GDM1 (cell line): ENCODE measurements around the gene NTMT2.
"Not testable (repeated sequence)": the region's sequence is repeated elsewhere in the genome, so short reads cannot be mapped to it uniquely, and the experiment has no call there.

ENCODE experiments used
- DNase-seq: peaks from one replicate; lab custom pipeline; 2025; lab: John Stamatoyannopoulos, UW

The NTMT2 gene

DNA sequence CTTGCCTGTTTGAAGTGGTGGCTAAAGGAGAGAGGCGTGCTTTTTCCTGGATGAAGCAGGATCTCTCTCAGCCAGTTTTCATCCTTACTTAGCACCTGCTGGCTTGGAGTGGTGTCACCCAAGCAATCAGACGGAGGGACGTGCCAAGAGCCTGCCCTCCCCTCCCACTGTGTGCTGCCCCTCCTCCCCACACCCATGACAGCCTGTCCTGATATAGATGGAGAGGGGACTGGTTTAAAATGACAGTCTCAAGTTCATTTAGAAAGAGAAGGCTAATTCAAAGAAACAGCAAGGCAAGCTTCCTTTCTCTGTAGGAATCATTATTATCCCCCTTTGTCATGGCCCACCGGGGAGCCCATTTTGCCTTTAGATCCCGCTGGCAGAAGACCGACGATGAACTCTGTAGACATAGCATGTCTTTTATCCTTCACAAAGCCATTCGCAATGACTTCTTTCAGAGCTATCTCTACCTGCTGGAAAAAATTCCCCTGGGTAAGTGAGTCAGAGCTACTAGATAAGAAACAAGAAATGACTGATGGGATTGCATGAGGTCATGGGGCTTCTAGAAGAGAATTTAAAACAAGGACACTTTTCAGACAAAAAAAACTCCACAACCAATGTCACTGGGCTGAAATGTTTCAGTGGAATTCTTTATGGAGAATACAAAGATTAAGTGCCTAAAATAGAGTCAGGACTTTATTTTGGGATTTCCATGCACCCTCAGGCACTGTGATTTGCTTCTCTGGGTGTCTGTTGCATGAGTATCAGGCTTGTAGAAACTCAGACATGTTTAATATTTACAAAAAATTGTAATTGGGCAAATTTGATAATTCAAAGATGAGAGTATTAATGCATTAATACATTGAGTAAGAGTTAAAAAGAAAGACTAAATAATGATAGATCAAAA lies at the start of gene NTMT2:
TSS of gene NTMT2 (plus strand) at position 190 of the 907 bp plus-strand sequence. CDS start at position 339, 149 bp downstream.
- DNase-seq: no peak

DNA sequence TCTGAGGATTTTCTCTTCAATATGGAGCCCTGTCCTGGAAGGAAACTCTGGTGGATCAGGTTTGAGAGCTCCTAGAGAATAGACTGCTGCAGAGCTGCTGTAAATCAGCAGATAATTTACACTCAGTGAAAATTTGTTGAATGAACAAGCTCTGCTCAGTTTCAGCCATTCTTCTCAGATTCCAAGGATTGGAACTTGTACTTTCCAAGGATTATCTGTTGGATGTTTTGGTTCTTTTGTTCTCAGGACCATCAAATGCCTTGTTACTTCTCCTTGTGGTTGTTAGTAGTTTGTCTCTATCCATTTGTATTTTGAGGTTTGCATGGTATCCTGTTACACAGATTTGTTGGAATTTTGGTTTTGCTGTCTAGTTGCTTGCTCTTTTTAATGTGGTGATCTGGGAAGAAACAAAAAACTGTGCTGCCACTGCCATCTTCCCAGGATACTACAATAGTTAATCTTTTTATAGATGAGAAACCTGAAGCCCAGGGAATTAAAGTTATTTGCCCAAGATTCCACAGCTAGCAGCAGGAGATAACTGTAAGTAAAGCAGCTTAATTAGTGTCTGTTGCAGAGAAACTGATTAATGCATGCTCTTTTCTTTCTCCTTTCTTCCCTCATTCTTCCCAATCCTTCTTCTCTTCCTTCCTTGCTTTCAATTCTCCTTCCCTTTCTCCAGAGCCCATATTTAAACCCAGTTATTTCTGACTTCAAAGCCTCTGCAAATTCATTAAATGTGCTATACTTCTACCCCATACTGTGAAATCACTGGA lies 49.6 kb upstream of the NTMT2 start:
- DNase-seq: no peak

DNA sequence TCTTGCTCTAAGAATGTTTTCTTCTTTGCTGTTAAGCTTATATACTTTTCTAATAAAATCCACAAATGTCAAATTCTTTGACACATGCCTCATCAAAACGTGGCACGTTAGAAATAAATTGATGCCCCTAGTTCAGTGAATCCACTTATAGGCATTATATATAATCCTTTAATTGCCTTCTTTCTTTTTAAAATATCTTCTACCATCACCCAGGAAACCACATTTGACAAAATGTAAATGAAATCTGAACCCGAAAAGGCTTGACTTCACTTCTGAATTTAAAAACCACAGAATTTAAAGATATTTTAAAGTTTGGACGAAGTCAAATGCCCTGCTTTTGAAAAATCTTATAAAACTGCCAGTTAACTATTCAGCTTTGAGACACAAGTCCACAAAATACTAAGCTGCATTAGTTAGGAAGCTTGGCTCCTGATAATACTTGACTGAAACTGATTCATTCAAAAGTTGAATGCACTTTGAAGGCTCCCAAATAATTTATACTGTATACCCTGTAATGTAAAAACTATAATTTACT lies 48.9 kb upstream of the NTMT2 start:
- no peak for DNase-seq

DNA sequence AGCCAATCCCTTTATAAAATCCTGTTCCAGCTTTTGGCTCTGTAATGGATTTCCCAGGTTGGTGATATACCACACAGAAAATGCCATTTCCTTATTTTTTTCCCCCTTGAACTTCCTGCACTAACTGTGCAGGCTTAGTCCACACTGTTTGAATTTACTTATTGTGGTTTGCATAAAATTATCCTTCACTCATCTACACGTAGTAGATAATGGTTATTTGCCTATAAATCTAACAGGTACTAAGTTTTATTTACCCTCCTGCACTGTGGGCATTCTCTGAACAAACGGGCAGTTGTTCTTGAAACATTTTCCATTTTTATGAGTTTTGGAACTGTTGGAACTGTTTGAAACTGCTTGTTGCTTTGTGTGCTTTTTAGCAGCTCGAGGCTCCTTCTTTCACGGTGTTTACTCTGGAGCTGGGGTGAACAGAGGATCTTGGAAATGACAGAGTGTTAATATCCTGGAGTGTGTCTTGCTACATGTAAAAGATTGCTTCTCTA lies 48.3 kb upstream of the NTMT2 start:
- DNase-seq: no peak

DNA sequence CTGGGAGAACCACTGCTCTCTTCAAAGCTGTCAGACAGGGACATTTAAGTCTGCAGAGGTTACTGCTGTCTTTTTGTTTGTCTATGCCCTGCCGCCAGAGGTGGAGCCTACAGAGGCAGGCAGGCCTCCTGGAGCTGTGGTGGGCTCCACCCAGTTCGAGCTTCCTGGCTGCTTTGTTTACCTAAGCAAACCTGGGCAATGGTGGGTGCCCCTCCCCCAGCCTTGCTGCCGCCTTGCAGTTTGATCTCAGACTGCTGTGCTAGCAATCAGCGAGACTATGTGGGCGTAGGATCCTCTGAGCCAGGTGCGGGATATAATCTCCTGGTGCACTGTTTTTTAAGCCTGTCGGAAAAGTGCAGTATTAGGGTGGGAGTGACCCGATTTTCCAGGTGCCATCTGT lies 32.6 kb upstream of the NTMT2 start:
- DNase-seq: not testable (repeated sequence)

DNA sequence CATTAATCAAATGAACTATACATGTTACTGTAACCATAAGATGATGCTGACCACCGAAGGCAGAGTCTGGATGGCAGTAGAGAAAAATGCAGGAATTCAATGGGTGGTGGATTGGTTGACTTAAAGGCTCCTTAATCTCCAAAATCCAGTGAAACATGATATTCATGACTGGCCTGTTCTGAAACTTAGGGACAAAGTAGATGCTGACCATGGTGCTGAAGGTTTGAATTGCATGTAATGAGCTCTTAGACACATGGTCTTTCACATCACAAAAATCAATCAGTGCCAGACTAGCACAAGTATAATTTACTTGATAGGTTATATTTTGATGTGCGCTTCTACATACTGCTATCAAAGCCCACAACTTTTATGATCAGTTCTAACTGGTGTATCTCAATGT lies 30.9 kb upstream of the NTMT2 start:
- no peak for DNase-seq

DNA sequence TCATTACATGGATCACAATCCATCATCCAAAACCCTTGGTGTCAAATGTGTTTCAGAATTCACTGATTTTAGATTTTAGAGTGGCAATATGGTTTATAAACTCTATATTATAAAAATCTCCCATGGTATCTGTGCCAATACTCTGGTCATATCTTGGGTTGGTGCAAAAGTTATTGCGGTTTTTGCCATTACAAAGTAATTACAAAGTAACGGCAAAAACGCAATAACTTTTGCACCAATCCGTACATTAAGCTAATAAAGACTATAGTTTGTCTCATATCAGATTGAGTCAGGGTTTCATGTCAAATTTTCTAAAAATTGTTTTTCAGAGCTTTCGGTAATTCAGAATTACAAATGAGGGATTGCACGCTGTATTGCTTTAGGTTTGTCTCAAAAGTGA lies 23.4 kb upstream of the NTMT2 start:
- DNase-seq: no peak

DNA sequence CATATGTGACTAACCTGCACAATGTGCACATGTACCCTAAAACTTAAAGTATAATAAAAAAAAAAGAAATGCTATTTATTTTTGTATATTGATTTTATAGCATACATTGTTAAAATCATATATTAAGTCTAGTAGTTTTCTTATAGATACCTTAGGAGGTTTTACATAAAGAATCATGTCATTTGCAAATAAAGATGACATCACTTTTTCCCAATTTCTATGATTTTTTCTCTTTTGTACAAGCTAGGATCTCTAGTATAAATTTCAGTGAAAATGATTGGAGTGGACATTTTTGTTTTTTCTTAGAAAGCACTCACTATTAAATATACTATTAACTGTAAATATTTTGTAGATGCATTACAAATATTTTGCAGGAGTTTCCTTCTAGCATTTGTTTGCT lies 20.5 kb upstream of the NTMT2 start:
- no peak for DNase-seq

DNA sequence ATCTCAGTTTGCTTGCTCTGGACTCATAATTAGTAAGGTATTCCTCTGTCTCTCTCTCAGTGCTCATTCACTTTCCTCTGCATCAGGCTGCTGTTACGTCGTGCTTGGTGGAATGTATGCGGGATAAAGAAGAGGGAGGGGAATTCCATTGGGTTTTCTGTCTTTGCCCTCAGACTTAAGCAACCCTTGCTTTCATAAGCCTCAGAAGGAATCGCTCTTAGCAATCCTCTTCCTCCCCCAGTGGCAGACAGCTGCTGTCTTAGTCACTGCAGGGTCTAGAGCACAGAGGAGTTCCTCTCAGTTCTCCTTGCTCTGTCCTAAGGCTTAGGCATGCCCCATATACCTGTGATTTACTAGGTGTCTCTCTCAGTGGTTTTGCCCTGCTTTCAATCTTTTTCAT lies 19.1 kb upstream of the NTMT2 start:
- DNase-seq: no peak

DNA sequence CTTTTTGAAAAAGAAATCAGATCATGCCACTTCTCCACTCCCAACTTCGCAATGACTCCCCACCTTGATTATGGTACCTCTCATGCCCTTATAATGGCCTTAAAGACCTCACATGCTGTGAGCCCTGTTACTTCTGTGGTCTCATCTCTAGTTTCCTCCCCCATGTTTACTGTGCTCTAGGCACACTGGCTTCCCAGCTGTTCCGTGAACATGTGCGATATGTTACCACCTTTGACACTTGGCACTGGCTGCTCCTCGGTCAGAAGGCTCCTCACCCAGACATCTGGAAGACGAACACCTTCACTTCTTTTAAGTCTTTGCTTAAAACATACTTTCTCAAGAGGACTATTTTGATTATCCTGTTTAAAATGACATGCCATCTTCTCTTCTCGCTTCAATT lies 14.3 kb upstream of the NTMT2 start:
- no peak for DNase-seq

DNA sequence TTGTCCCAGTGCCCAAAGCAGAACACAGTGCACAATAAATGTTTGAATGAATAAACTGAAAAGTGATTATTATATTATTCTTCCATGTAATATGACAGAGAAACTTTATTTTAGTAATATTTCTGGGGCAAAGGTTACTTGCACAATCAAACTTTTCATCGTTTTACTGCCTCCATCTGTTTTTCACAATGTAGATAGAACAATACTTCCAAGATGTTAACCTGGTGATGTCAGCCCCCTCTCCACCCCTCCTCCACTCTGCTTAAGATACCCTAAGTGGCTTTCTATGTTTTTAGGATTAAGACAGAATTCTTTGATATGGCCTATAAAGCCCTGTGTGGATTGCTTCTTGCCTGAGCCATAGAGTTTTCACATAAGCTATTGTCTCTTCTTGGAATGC lies 13.8 kb upstream of the NTMT2 start:
- DNase-seq: no peak

DNA sequence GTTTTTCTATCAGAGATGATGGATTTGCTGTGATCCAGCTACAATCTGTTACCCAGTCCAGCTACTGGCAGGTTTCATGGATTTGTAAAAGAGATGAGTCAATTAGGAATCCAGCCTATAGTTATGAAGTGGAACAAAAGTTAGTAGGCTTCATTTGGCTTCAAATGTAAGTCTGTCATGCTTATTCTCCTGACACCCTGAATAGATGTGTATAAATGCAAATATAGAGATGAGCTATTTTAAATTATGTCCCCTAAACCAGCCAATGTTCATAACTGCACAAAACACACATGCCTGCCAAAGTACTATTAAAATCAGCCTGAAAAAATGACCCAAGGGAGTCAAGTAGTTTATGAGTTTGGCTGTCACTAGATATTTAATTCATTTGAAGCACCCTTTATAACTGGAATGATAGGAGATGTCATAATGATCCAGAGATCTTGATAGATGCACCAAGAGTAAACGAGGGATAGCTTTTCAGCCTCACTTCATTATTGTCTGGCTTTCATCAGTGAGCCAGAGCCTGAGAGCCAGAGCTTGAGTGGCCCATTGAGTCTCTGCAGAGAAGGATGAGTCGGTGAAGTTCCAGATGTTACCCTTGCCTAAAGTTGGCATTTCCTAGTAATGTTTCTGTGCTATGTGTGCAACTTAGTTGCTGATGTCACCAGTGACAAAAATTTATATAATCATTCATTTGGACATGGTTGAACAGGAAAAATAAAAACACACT lies 11.8 kb upstream of the NTMT2 start:
- no peak for DNase-seq

DNA sequence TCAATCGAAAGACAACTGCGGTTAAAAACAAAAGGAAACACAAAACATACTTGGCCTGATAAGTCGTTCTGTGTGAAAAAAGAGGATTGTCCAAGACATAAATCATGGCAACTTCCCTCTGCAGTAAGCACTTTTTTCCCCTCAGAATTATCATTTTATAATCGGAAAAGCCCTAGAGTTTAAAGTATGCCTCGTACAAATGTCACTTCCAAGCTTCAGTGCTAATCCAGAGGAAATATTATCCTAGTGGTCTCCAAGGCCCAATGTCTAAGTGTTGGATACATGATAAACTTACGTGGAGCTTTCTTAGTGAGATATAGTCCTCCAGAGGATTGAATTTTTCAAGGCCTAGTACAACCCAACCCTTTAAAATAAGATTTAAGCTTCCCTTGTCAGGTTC lies 11.2 kb upstream of the NTMT2 start:
- no peak for DNase-seq

DNA sequence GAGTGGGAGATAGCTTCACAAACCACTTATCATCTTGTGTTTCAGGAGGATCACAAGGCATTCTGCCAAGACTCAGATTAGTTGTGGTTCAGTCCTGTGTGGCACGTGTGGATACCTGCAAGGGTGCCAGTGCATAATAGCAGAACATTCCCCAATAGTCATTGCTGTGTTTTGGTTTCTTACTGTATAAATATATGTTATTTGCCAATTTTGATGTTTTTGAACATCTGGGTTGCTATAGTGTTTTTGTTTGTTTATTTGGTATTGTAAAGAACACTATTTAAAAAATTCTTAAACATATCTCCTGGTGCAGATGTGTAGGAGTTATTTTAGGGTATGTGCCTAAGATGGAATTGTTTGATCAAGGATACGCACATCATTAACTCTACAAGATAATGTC lies 5.4 kb upstream of the NTMT2 start:
- DNase-seq: no peak

DNA sequence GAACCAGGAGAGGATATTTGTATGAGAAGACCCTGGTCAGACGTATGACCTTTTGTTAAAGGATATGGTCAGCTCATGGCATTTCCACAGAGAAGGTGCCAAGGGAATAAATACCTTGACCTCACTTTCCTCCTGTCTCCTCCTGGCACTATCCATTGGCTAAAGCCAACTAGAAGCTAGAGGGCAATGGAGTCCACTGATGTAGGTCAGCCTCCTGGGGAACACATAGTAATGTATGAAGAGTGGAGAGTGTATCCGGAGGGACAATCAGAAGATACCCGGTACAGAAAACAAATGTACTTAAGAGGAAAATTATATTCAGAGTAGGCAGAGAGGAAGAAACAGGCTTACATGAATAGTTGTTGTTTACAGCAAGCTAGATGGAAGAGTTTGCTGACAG lies 698 bp upstream of the NTMT2 start:
- no peak for DNase-seq

DNA sequence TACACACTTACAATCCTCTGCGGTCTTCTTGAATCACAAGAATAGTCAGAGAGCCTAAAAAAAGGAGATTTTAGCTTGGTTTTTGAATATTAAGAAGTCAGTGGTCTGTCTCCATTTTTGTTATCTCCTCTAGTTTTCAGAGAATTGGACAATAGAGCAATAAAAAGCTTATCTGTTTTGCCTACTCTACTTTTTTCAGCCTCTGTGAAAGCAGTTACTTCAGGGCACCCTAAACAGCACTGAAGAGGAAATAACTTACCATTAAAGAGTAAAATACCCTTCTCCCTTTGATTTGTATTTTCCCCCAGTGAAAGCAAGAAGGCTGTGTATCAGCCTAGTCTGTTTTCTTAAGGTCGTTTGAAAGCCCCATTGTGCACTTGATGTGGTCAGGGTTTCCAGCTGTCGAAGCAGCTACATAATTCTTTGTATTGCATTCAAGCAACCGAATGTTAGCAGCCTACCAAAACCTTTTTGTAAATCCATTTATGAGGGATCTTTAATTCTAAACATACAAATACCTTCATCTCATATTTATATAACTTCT lies 1.0 kb downstream of the NTMT2 start:
- DNase-seq: no peak

DNA sequence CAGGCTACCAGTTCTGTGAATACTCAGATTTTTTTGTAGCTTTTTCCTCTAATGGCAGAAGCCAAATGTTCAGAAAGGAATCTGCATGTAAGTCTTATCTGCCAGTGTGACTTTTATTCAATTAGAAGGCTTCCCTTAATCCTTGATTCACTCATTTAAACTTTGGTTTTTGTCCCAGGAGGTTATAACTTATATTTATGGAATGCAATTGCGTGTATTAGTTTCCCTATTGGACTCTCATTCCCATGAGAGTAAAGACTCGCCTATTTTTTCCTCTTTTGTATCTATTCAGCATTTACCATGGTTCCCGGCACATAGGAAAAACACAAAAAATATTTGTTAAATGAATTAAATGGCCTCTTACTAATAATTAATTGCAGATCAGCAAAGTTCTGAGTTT lies 3.5 kb downstream of the NTMT2 start:
- no peak for DNase-seq

DNA sequence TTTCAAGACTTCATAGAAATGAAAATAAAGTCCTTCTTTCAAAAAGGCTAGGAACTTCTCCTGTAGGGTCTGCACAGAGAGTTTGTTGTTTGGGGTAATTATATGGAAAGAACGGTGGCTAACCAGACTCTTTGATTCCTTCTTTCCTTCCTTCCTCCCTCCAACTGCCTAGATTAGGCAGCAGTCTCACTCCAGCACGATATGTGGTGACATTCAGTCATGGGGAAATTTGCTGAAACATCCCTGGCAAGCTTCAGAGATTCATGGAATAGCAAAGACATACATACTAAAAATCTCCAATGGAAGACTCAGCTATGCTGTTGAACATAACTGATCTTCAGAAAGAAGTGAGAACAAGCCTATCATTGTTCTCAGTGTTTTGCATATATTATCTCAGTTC lies 4.3 kb downstream of the NTMT2 start:
- no peak for DNase-seq

DNA sequence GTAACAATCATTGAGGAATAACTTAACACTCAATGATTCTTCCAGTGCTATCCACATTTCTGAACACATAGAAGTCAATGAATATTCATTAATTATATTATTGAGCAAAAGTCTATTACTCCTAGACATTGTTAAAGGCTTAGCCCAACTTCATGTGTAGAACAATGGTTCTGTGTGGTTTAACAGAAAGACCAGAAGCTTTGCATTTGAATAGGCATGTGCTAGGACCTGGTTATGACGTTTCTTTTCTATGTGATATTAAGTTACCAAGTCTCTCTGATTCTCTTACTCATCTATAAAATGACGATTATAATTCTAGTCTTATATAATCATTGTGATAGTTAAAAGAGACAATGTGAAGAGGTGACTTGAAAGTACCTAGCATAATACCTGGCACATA lies 5.2 kb downstream of the NTMT2 start:
- DNase-seq: no peak

DNA sequence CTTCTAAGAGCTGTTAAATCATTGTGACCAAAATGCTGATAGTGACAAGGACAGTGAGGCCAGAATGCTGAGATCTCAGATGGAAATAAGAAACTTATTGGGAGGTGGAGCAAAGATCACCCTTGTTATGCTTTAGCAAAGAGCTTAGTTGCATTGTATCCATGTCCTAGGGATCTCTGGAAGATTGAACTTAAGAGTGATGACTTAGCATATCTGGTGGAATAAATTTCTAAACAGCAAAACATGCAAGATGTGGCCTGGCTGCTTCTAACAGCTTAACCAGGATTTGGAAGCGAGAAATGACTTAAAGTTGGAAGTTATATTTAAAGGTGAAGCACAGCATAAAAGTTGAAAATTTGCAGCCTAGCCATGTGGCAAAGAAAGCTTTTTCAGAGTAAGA lies 7.7 kb downstream of the NTMT2 start:
- no peak for DNase-seq

DNA sequence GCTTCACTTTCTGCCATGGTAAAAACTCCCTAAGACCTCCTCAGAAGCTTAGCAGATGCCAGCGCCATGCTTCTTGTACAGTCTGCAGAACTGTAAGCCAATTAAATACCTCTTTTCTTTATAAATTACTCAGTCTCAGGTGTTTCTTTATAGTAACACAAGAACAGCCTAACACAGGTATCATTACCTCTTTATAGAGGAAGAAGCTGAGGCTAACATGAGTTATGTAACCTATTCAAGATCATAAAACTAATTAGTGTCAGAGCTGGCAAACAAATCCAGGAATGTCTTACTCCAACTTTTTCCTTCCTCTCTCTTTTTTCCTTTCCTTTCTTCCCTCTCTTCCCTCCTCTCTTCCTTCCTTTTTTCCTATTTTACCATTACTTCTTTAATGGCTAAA lies 9.3 kb downstream of the NTMT2 start:
- DNase-seq: no peak

DNA sequence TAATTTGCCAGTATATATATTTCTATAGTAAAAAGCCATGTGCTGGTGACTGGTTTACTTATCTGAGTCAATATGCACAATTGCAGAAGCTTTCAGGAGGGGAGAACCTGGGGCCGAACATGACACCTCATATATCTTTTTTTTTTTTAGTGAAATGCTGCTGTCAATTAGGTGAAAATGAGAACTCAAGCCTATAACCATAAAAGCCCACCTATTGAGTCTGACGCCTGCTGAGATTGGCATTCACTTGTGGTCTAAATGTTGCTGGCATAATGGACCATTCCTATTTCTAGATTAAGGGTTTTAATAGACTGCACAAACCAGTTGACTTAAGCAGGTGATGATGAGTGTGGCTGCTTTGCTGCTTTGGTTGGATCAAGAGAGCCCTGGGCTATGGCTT lies 10.8 kb downstream of the NTMT2 start:
- no peak for DNase-seq
